ENCODE data around the gene DNAH10.

Gene DNAH10

GRCh38 chr12:123976227-123976826 lies 214.2 kb downstream of the DNAH10 start:
- no peak for DNase-seq

GRCh38 chr12:123979566-123979965 lies 217.5 kb downstream of the DNAH10 start:
- DNase-seq = no peak

GRCh38 chr12:123982269-123982668 lies 220.2 kb downstream of the DNAH10 start:
- DNase-seq = no peak

- DNase-seq = peak; percentile 50 to 70
Measured at GRCh38 chr12:123983822-123984485, 221.9 kb downstream of the DNAH10 start.

GRCh38 chr12:123984903-123985302 lies 222.8 kb downstream of the DNAH10 start:
- no peak for DNase-seq

Data from NCI-H524 (cell line).